Suprapubic skin (tissue), 4 donors: ENCODE measurements around the gene ARL14EPL. TPM values are rescaled to one million over a fixed set of nuclear protein-coding genes. Genes with fewer than 3 reads are reported as not detected.

Source experiments
- DNase-seq, 2 donors: peaks; one replicate each; pipeline ENCODE4 v3.0.0-alpha.2; 2019; ENCODE audit warnings: low spot score in 2 of 2
- H3K27ac ChIP-seq: fragments of 200-600 bp; sonication (generic); one replicate; pipeline ENCODE4 v1.5.1; 2019
- H3K27me3 ChIP-seq: fragments of 200-600 bp; sonication (generic); one replicate; pipeline ENCODE4 v1.5.1; 2019
- H3K36me3 ChIP-seq: fragments of 200-600 bp; sonication (generic); one replicate; pipeline ENCODE4 v1.5.1; 2019
- H3K4me1 ChIP-seq: fragments of 200-600 bp; sonication (generic); one replicate; pipeline ENCODE4 v1.5.1; 2019
- H3K4me3 ChIP-seq: fragments of 200-600 bp; sonication (generic); one replicate; pipeline ENCODE4 v1.5.1; 2019; ENCODE audit warnings: mild to moderate bottlenecking
- H3K9me3 ChIP-seq: fragments of 200-600 bp; sonication (generic); one replicate; pipeline ENCODE4 v1.5.1; 2019
- EP300 ChIP-seq: sonication (generic); formaldehyde crosslinking; IDR thresholded peaks from one replicate; pipeline ENCODE4 v1.6.1; 2017; ENCODE audit warnings: antibody characterized with exemption
- POLR2A ChIP-seq, 2 donors: fragments of 450-650 bp; IDR thresholded peaks; one replicate each; pipeline ENCODE4 v1.6.1; 2017; ENCODE audit warnings: antibody characterized with exemption in 2 of 2, mild to moderate bottlenecking in 2 of 2, moderate library complexity in 2 of 2
- POLR2AphosphoS5 ChIP-seq, 3 donors: sonication (generic); formaldehyde crosslinking; IDR thresholded peaks; one replicate each; pipeline ENCODE4 v1.6.1; 2017; ENCODE audit warnings: antibody characterized with exemption in 3 of 3
- WGBS: methylation state at CpG from one replicate; pipeline ENCODE4 v1.1.5; 2018; 5-methylcytosine and 5-hydroxymethylcytosine counted together
- total RNA-seq, 4 donors: library from RNA; depleted of rRNA; stranded (reverse); fragments of >200 nt; gene quantifications; one replicate each; pipeline ENCODE4 v1.1.0, GENCODE V29; 2016
- TF ChIP-seq, protein P1 (sequence below), 2 donors: fragments of 200-600 bp in 1 of 2; fragments of 450-650 bp in 1 of 2; sonication (generic) in 1 of 2; IDR thresholded peaks; one replicate each; pipeline ENCODE4 v1.5.1; 2016 to 2019; ENCODE audit warnings: antibody characterized with exemption in 2 of 2, mild to moderate bottlenecking in 1 of 2, moderate library complexity in 1 of 2

Gene ARL14EPL
- total RNA-seq, 4 donors from 2014 or later = not detected

DNA sequence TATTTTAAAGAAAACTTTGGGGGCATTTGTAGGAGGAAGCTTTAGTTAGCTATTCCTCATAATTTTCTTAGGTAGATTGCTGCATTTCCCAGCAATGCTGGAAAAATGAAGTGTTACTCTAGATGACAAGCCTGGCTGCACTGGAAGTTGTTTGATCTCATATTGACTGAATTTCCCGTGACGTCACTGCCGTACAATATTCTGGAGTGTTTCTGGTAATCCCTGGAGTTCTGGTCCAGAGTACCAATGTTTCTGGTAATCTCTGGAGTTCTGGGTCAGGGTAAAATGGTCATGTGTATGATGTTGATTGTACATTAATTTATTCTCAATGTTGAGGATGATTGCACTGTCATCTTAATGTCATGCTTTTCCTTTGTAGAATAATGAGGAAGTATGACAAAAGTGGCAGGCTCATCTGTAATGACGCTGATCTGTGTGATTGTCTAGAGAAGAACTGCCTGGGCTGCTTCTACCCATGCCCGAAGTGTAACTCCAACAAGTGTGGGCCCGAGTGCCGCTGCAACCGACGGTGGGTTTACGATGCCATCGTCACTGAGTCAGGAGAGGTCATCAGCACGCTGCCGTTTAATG is 26.2 kb downstream of the ARL14EPL start:
- Histone ChIP-seq H3K9me3 (no peaks in the 10 kb centered on the region), H3K27ac (no peak overlapping the region), H3K4me3 (no peak overlapping the region), H3K27me3 (peaks cover 3% of the 10 kb centered on the region), H3K36me3 (no peaks in the 10 kb centered on the region), H3K4me1 (no peaks in the 10 kb centered on the region)
- 77% methylated on average over 13 of the region's 13 CpGs for WGBS
- no peak for DNase-seq
- TF ChIP-seq POLR2A (IDR thresholded peaks at IDR 0.05) (no peak), POLR2AphosphoS5 (IDR thresholded peaks at IDR 0.05) (no peak), EP300 (no peak)
- TF ChIP-seq, protein P1, sequence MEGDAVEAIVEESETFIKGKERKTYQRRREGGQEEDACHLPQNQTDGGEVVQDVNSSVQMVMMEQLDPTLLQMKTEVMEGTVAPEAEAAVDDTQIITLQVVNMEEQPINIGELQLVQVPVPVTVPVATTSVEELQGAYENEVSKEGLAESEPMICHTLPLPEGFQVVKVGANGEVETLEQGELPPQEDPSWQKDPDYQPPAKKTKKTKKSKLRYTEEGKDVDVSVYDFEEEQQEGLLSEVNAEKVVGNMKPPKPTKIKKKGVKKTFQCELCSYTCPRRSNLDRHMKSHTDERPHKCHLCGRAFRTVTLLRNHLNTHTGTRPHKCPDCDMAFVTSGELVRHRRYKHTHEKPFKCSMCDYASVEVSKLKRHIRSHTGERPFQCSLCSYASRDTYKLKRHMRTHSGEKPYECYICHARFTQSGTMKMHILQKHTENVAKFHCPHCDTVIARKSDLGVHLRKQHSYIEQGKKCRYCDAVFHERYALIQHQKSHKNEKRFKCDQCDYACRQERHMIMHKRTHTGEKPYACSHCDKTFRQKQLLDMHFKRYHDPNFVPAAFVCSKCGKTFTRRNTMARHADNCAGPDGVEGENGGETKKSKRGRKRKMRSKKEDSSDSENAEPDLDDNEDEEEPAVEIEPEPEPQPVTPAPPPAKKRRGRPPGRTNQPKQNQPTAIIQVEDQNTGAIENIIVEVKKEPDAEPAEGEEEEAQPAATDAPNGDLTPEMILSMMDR (IDR thresholded peaks at IDR 0.05) = no peak

DNA sequence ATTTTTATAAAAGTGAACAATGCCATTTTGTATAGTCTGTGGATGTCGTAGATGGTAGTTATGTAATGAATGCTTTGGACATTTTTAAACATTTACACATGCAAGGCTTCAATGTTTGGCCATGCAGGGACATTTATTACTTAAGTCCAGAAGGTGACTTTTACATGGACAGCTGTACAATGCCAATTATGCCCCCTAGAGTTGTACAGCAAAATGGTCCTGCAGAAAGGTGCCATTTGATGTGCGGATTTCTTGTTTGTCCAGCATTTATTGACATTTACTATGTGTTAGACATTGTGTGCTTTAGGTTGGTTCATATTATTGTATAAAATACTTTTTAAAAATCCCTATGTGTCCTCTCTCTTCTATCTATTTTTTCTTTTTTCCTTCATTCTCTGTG is 30.1 kb downstream of the ARL14EPL start:
- WGBS = 85% methylated on average over 2 of the region's 2 CpGs
- no peak overlapping the region for H3K4me3 ChIP-seq
- H3K9me3 ChIP-seq = no peaks in the 10 kb centered on the region
- DNase-seq = no peak
- H3K36me3 ChIP-seq = no peaks in the 10 kb centered on the region
- peaks cover 3% of the 10 kb centered on the region for H3K27me3 ChIP-seq
- no peak overlapping the region for H3K27ac ChIP-seq
- no peaks in the 10 kb centered on the region for H3K4me1 ChIP-seq
- no peak for TF ChIP-seq EP300
- TF ChIP-seq, protein P1 (IDR thresholded peaks at IDR 0.05) = no peak

DNA sequence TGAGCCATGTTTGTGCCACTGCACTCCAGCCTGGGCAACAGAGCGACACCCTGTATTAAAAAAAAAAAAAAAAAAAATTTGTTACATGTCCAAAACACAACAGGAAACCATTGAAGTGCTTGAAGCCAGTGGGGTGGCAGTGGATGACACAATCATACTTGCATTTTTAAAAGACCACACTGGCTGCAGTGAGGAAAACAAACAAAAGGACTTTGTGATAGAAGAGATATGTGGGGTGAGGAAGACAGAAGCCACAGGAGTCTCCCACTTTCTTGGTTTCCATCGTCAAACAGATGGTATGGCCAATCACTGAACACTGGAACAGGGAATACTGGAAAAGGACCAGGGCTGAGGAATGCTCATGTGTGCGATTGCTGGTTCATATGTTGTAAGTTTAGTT is 31.7 kb downstream of the ARL14EPL start:
- Histone ChIP-seq H3K27ac (no peak overlapping the region), H3K27me3 (peaks cover 3% of the 10 kb centered on the region), H3K9me3 (no peaks in the 10 kb centered on the region), H3K4me3 (no peak overlapping the region), H3K4me1 (no peaks in the 10 kb centered on the region), H3K36me3 (no peaks in the 10 kb centered on the region)
- TF ChIP-seq POLR2A (IDR thresholded peaks at IDR 0.05) = no peak
- TF ChIP-seq, protein P1 (IDR thresholded peaks at IDR 0.05) = no peak
- TF ChIP-seq POLR2AphosphoS5 (IDR thresholded peaks at IDR 0.05) = no peak
- no peak for TF ChIP-seq EP300
- 78% methylated on average over 3 of the region's 3 CpGs for WGBS
- no peak for DNase-seq

DNA sequence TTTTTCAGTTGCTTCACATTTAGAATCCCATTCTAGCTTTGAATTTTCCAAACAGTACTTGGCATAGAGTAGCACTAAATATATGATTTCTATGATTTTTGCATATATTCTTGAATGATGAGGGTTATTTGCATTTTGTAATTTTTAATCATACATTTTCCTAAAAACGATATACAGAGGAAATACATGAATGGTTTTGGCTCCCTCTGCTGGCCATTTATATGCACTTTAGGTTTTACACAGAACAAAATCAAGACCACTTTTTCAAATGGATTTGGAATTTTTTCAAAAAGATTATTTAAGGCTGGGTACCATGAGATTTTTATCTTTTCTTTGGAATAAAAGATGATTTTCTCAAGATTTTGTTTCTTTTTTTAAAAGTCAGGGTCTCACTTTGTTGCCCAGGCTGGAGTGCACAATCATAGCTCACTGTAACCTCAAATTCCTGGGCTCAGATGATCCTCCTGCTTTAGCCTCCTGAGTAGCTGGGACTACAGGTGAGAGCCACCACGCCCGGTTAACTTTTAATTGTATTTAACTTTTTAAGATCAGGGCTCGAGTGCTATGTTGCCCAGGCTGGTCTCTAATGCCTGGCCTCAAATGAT is 35.9 kb downstream of the ARL14EPL start:
- no peaks in the 10 kb centered on the region for H3K9me3 ChIP-seq
- H3K27ac ChIP-seq = no peak overlapping the region
- no peak overlapping the region for H3K4me3 ChIP-seq
- no peaks in the 10 kb centered on the region for H3K27me3 ChIP-seq
- no peaks in the 10 kb centered on the region for H3K4me1 ChIP-seq
- no peak for DNase-seq
- no peaks in the 10 kb centered on the region for H3K36me3 ChIP-seq
- TF ChIP-seq, protein P1 (IDR thresholded peaks at IDR 0.05) = peak; percentile 40 to 70
- no peak for TF ChIP-seq POLR2A (IDR thresholded peaks at IDR 0.05)
- TF ChIP-seq POLR2AphosphoS5 (IDR thresholded peaks at IDR 0.05) = no peak
- no peak for TF ChIP-seq EP300
- WGBS = 17% methylated on average over 4 of the region's 4 CpGs

DNA sequence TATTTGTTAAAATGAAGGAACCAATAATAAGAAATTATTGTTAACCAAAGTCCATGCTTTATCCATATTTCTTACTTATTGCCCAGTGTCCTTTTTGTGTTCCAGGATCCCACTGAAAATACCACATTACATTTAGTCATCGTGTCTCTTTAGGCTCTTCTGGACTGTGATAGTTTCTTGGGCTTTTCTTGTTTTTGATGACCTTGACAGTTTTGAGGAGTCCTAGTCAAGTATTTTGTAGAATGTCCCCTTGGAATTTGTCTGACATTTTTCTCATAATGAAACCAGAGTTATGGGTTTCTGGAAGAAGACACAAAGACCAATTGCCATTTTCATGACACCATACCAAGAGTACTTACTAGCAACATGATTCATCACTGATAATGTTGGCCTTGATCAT is 38.9 kb downstream of the ARL14EPL start:
- Histone ChIP-seq H3K27me3 (peaks cover 4% of the 10 kb centered on the region), H3K36me3 (no peaks in the 10 kb centered on the region), H3K4me3 (no peak overlapping the region), H3K27ac (no peak overlapping the region), H3K4me1 (no peaks in the 10 kb centered on the region), H3K9me3 (no peaks in the 10 kb centered on the region)
- no peak for TF ChIP-seq EP300
- TF ChIP-seq, protein P1 (IDR thresholded peaks at IDR 0.05) = no peak
- TF ChIP-seq POLR2AphosphoS5 (IDR thresholded peaks at IDR 0.05) = no peak
- no peak for TF ChIP-seq POLR2A (IDR thresholded peaks at IDR 0.05)
- WGBS = 98% methylated on average over 1 of the region's 1 CpG
- no peak for DNase-seq
